ENCODE results near the gene TFDP2.

TFDP2 gene

GRCh38 chr3:141960731-141961130 is 188.6 kb downstream of the TFDP2 start:
- DNase-seq (ENCODE audit: low spot score) = peak; percentile 68

- DNase-seq (ENCODE audit: low spot score) = peak; percentile 49
Observed at GRCh38 chr3:141959589-141960554, 189.5 kb downstream of the TFDP2 start.

GRCh38 chr3:141955175-141955574 is 194.2 kb downstream of the TFDP2 start:
- DNase-seq (ENCODE audit: low spot score) = peak; percentile 30

- no peak for DNase-seq (ENCODE audit: low spot score)
Observed at GRCh38 chr3:141952611-141953010, 196.7 kb downstream of the TFDP2 start.

DNA sequence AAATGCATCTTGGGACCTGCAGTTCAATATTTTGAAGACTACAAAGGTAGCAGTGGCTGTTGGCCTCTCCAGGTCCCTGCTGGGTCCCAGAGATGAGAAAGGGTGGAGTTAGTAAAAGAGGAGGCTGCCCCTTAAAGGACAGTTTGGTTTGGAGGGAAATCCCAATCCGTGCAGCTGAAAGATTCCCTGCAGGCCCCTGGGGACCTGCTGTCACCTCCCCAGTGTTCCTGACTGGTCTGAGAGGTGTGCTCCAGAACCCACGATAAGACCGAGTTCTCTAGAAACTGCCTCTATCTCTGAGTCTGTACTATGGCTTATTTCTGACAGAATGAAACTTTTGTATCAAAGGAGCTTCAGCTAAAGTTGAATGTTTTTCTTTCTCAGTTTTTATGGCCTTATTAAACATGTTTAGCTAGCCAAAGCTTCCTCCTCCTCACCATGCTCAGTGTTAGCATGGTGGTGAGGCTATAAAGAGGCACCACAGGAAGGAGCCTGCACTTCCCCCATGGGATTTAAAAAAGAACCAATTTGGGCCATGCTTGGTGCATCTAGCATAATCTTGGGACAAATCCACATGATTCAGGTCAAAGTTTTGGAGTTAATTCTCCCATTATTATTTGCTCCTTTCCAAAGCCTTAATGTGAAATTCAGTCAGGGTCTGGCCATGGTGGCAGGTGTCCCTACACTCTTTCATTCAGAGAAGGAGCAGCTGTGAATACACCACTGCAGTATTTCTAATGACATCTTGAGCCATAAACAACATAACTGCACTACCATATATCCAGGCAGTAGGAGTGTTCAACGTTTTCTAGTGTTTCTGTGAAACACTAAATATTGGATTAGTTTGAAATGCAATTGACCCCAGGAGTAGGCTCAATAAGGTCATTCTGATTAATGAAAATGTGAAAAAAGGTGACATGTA is 198.5 kb downstream of the TFDP2 start:
- DNase-seq (ENCODE audit: low spot score) = no peak

GRCh38 chr3:141949972-141950371 is 199.4 kb downstream of the TFDP2 start:
- DNase-seq (ENCODE audit: low spot score) = no peak

- DNase-seq (ENCODE audit: low spot score) = no peak
Observed at GRCh38 chr3:141949399-141949798, 199.9 kb downstream of the TFDP2 start.

DNA sequence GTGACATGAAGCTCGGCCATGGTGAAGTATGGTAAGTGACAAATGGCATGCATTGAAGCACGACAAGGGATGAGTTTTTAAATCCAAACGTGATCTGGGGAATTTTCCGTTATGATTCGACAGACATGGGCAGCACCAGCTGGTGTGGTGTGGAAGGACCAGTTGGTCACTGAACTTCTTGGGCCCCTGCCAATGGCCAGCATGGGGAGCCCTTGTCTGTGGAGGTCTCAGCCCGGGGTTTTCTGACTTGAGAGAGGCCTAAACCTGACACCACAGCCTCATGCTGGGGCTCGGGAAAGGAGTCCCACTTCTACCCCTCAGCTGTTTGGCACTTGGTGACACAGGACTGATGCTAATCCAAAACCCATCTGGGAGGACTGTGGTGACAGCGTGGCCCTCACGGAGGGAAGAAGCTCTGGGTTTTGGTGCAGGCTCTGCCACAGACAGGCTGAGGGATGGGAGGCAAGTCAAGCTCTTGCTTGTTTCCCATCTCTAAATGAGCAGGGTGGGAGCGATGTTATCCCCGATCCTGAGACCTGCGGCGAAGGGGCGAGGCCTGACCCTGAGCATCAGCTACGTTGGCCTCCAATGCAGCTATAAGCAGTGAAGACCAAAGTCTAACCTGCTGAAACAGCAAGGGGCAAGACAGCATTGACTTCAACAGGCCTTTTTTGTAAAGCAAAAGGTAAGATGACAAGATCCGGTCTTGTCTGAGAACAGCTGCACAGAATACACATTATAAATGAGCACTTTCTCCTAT is 203.4 kb downstream of the TFDP2 start:
- no peak for DNase-seq (ENCODE audit: low spot score)

DNA sequence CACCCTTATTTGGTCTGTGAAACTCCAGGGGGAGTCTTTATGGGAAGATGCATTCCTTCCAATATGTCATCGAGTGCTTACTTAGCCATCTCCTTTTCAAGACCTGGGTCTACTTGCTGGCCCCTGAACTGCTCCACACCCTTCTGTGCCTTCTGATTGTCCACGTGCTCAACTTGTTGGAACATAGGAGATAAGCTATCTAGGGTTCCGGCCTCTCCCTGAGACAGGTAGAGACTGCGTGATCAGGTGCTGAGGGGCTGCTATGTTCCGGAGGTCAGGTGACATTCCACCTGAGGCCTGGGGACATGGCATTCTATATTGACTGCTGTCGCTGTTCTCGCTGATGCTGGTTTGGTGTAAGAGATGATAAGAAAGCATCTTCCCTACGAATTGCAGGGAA is 207.3 kb downstream of the TFDP2 start:
- no peak for DNase-seq (ENCODE audit: low spot score)

- DNase-seq (ENCODE audit: low spot score) = no peak
Observed at GRCh38 chr3:141941093-141941492, 208.3 kb downstream of the TFDP2 start.

GRCh38 chr3:141940194-141940776 is 209.1 kb downstream of the TFDP2 start:
- peak; percentile 77 for DNase-seq (ENCODE audit: low spot score)

DNA sequence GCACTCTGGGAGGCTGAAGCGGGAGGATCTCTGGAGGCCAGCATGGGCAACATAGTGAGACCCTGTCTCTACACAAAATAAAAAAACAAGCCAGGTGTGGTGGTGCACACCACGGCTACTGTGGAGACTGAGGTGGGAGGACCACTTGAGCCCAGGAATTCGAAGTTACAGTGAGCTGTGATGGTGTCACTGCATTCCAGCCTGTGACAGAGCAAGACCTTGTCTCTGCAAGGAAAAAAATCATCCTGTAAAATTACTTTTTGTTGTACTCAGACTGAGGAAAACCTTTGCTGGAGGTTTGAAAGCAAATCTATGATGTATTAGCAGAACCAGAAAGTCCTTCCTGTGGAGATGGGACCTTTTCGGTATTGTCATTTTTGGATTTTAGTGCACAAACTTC is 209.6 kb downstream of the TFDP2 start:
- no peak for DNase-seq (ENCODE audit: low spot score)

DNA sequence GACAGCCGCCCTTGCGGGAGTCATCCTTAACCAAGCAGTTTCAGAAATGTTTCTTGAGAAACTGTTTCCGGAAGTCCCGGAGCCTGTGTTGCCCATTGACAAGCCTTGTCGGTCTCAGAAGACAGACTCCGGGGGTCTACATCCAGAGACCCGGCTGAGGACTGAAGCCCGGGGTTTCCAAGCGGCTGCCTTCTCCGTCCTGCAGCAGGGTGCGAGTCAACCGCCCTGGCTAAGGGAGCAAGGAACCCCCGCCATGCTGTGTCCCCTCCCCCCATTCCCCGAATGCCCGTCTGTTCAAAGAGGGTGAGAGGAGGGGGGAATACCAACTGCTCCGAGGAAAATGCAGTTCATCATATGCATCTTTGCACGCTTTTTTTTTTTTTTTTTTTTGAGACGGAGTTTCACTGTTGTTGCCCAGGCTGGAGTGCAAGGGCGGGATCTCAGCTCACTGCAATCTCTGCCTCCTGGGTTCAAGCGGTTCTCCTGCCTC is 211.3 kb downstream of the TFDP2 start:
- DNase-seq (ENCODE audit: low spot score) = no peak

- no peak for DNase-seq (ENCODE audit: low spot score)
Observed at GRCh38 chr3:141934354-141934753, 215.0 kb downstream of the TFDP2 start.

- no peak for DNase-seq (ENCODE audit: low spot score)
Observed at GRCh38 chr3:141933421-141934300, 215.7 kb downstream of the TFDP2 start.

GRCh38 chr3:141930801-141931200 is 218.5 kb downstream of the TFDP2 start:
- DNase-seq (ENCODE audit: low spot score) = no peak

DNA sequence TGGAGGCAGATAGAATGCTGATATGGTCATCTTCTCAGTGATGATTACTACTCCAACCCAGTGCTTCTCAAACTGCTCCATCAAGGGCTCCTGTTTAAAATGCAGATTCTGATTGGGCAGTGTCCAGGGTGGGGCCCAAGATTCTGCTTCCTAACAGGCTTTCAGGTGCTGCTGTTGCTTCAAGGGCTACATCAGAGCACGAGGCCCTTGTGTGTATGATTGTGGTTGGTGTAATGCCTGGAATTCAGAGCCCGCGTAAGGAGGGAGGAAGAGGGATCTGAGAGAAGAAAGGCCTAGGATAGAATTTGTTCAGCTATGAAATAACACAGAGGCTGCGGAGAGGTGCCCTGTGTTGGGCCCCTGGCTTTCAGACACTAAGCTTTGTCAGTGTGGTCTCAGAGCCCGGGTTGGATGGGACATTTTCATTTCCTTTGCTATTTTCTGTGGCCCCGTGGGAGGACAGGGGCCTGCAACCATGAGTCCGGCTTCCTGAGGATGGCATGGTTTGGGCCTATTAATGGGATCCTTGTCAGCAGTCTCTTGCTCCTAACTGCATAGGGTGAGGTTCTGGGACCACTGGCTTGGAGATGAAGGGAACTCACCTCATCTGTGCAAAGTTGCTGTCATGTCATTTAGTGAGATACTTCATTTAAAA is 219.9 kb downstream of the TFDP2 start:
- no peak for DNase-seq (ENCODE audit: low spot score)

DNA sequence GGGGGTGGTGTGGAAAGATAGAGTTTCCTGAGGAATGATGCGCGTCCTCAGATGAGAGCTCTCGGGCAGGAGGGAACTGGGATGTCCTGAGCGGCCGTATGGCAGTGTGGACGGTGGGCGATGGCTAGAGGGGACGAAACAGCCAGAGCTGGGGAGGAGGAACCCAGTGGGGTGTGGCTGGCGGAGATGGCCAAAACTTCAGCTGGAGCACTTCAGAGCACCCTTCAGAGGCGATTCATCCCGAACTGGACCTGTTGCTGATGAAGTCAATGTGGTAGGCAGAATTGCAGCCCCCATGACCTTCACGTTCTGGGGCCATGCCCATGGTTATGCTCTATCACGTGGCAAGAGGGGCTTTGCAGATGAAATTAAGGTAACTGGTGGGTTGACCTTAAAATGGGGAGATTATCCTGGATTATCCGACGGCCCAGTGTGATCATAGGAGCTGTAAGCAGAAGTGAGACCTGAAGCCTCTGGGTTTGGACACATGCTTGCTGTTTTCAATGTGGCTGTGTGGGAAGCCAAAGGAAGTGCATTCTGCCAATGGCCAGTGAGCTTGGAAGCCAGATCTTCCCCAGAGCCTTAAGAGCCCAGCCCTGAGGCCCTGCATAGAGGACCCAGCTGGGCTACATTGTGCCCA is 220.6 kb downstream of the TFDP2 start:
- DNase-seq (ENCODE audit: low spot score) = no peak

DNA sequence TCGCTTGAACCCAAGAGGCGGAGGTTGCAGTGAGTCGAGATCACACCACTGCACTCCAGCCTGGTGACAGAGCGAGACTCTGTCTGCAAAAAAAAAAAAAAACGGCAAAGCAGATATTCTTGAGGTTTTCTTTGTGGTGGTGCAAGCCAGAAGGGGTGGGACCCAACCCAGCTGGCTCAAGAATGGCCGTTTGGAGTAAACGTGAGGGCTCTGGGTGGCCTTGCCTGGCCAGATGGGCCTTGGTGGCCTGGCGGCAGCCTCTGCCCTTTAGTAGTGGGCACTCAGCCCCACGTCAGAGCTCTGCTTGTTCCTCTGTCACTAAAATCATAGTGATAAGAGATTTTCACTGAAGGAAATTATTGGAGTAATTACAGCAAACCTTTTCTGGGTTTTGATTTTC is 222.4 kb downstream of the TFDP2 start:
- no peak for DNase-seq (ENCODE audit: low spot score)
